HG02973 (cell line): ENCODE results near the gene TRPC3.

ENCODE experiments used
- ATAC-seq: cut with Tn5 transposase; IDR thresholded peaks from one replicate; pipeline ENCODE4 v1.9.1; 2021; ENCODE audit warnings: moderate library complexity; ENCODE audit not compliant: unreplicated experiment

TRPC3 gene

DNA sequence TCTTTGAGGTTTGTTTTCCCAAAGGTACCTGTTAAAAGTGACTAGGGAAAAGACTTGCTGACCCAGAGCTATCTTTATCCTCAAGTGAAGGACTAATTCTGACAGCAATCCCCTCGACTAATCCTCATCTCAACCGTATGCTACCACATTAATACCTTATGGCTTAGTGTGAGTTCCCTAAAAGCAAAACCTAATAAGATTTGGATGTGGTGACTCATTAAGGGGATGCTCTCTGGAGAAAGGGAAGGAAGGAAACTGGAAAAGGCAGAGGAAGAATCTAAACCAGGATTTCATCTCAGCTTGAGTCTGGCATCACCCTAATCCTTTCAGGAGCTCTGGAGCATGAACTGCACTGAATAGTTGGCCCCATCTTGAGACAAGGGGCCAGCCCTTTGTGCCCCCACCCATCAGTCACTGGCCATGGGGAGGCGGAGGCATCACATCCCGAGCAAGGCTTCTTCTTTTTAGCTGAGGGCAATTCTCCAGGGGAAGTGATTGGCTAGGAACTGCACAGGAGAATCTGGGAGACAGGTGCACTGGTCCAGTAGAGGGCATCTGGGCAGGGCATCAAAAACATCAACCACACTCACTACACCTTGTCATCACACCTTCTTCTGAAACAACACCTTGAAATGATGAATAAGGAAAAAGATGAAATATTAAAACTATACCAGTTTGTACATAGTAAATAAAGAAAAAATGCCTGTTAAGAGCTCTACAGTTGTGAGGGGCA, 74.7 kb downstream of the TRPC3 start:
- no peak for ATAC-seq

DNA sequence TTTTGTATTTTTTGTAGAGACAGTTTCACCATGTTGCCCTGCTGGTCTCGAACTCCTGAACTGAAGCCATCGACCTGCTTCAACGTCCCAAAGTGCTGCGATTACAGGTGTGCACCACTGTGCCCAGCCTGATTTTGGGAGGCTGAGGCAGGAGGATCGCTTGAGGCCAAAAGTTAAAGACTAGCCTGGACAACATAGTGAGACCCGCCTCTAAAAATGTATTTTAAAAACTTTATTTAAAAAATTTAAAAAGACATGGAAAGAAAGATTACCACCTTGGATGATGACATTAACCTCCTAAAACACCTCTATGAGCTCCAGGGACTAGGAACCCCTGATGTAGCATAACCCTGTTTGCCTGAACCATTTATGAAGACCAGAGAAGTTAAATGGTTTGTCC, 75.8 kb downstream of the TRPC3 start:
- ATAC-seq, result no peak

DNA sequence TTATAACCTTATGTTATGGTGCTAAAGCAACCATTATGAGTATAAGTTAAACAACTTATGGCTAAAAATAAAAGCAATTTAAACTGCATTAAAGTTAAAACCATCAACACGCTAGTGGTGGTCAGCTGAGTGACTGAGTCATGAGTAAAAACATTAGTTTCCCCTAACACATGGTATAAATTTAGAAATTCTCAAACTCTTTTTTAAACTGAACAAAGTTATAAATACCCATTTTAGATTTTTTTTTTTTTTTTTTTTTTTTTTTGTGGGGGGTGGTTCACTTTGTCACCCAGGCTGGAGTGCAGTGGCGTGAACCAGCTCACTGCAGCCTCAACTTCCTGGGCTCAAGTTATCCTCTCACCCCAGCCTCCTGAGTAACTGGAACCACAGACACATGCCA, 76.2 kb downstream of the TRPC3 start:
- no peak for ATAC-seq

DNA sequence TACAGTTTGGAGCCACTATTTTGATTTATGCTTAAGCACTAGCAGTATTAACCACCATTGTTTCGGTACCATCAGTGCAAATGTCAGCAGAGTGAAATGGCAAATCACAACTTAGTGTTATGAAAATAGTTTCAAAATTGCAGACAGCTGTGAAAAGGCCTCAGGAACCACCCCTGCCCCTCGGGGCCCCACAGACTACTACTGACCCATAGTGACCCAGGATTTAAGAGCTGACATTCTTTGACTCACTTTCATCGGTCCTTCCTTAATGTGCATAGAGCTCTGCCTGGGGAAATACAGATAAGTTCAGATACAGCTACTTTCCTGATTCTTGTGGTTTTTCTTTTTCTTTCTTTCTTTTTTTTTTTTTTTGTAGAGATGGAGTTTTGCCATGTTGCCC, 78.3 kb downstream of the TRPC3 start:
- ATAC-seq, result peak; percentile 23

DNA sequence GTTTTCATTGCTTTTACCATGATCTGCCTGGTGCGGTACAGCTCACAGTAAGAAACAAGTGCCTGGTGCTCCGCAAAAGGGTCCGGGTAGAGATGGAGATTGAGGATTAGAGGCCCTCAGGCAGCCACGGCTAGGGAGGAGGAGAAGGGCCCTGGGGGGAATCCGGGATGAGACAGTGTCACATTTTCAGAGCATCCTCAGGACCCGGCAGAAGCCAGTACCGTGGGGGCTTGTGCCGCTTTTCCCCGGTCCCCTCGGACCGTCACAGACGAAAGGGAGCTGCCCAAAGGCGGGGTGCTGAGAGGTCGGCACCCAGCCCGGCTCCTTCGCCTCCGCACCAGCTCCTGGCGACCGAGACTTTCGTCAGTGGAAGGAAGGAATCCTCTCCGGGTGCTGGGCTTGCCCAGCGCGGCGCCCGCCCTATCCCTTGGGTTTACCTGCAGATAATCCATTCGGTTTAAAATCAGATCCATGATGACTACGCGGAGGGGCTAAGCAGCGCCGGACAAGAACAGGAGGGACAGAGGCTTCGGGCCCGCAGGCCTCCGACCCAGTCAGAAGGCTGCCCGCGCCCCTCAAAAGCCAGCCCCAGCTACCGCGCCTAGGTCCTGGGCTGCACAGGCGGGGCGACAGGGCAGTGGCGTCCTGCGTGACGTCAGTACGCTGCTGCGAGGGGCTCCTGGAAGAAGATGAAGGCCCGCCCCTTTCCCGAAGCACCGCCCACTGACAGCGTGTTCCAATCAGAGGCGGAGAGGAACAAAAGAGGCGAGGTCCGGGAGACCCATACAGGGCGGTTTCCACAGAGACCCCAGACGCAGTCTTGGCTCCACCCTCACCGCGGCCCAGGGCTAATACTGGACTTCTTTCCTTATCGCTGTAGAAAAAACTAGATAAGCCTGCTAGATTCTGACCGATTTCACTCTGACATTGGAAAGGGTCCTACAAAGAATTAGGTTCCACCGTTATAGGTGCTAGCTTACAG, 81.7 kb downstream of the TRPC3 start, which contains the start of gene BBS7:
Gene BBS7, minus strand, starts transcription at position 634 of the 982 bp plus-strand sequence. Its CDS starts 161 bp downstream, at position 473.
- ATAC-seq, result peak; percentile 98

- no peak for ATAC-seq
These were observed 88.1 kb downstream of the TRPC3 start for GRCh38 chr4:121863799-121864198.

- no peak for ATAC-seq
These were observed 90.4 kb downstream of the TRPC3 start for GRCh38 chr4:121861426-121861825.

- no peak for ATAC-seq
These were observed 91.7 kb downstream of the TRPC3 start for GRCh38 chr4:121860121-121860520.

GRCh38 chr4:121851354-121851753, 100.5 kb downstream of the TRPC3 start:
- ATAC-seq, result no peak

DNA sequence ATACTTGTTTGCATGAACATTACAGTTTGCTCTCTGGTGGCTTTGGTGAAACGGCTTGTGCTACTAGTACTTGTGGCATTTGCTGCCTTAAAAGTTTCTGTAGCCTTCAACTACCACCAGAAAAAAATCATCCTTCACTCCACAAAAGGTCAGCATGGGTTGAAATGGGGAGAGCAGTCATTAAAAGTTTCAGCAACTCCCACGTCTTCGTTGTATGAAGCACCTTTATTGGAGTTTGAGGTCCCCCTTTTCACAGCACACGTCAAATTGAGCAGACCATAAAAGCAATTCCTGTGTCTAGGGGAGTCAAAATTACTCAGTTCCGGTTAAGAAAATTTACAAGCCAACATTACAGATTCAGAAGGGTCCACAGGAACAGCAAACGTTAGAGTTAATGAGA, 105.2 kb downstream of the TRPC3 start:
- no peak for ATAC-seq

DNA sequence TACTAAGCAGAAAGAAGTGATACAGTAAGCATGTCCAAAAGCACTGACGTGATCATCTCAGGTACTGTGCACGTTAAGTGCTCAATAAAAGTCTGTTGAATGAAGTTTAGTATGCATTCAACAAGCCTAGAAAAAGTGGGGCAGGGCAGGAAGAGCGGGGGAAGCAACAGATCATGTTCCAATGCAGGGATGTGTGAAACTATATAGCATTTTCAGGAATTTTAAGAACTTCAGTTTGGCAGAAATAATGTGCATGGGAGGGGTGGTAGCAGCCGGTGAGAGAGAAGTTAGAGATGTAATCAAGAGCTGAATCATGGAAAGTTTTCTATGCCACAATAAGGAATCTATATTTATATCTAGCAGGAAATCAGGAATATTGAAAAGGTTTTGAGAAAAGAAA, 109.0 kb downstream of the TRPC3 start:
- ATAC-seq, result no peak

DNA sequence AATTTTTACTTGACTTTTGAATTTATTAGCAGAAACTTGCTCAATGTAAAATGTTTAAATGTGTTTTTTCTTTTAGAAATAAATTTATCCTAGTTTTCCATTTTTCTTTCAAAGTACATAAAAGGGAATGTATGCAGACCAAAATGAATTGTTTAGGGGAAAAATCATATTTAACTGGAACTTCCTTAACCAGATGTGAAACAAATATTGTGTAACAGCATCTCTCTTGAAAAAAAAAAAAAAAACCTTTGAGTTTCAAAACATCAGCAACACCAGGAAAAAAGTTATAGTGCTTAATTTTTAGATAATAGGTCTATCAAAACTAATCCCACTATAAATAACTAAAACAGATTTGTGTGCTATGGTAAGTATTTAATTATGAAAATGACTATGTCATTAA, 113.7 kb downstream of the TRPC3 start:
- no peak for ATAC-seq

DNA sequence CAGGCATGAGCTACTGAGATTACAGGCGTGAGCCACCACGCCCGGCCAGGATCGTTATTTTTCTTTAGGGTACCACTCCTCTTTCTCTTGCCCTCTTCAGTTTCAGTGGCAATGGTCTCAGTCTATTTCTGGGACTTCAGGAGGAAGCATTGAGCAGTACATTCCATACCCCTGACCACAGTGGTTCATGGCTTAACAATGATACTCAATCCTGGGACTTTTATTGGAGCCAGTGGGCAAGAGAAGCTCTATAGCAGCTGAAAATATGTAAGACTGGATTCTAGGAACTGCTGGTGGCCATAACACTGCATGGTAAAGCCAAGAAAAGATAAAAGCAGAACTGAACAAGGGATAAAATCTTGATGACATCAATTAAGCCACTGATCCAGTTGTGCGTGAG, 122.3 kb downstream of the TRPC3 start:
- ATAC-seq, result no peak
